Subcutaneous adipose tissue (tissue), 4 donors: ENCODE measurements around the gene DCP2. TPM values are rescaled to one million over a fixed set of nuclear protein-coding genes. Genes with fewer than 3 reads are reported as not detected.

Source experiments
- CTCF ChIP-seq: fragments of 450-650 bp; IDR thresholded peaks from one replicate; pipeline ENCODE4 v1.5.1; 2016; ENCODE audit warnings: low read depth, mild to moderate bottlenecking, control low read depth, antibody characterized with exemption, moderate library complexity
- total RNA-seq, 4 donors: library from RNA; depleted of rRNA; stranded (reverse); fragments of >200 nt; gene quantifications; one replicate each; pipeline ENCODE4 v1.1.0, GENCODE V29; 2016

Gene DCP2
- total RNA-seq, 4 donors from 2014 or later, result 36.2 to 55.9 (median 36.7) TPM

DNA sequence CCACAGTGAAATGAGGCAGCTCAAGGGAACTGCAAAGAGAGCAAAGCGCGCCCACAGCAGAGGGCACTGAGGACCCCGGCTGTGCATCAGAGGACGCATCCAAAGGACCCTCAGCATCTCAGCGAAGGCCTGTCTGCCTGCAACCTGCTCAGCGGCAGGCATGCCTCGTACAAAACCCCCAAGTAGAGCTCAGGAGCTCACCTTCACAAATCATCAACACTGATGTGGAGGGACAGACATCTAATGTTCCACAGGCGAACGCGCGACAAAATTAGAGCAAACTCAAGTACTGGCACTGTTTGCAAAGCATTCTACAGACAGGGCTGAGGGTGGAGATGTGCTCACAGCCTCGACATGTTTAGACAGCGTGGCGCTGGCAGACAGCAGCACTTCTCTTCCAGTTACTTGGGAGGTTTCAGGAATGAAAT, 81.0 kb downstream of the DCP2 start:
- no peak for TF ChIP-seq CTCF

DNA sequence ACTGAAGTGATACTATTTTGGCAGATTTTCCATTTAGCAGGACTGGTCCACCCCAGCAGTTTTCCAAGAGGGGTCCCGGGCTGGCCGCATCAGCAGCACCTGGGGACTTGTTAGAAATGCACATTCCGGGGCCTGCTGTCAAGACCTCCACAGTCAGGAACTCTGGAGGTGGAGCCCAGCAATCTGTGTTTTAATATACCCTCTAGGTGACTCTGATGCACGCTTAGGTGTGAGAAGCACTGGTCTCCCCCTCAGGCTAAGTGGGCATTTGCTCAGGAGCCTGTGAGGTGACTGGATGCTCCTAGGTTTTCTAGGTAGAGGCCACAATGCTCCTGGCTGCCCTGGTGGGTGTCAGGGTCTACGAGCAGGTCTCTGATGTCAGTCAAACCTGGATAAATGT, 81.7 kb downstream of the DCP2 start:
- TF ChIP-seq CTCF, result no peak

DNA sequence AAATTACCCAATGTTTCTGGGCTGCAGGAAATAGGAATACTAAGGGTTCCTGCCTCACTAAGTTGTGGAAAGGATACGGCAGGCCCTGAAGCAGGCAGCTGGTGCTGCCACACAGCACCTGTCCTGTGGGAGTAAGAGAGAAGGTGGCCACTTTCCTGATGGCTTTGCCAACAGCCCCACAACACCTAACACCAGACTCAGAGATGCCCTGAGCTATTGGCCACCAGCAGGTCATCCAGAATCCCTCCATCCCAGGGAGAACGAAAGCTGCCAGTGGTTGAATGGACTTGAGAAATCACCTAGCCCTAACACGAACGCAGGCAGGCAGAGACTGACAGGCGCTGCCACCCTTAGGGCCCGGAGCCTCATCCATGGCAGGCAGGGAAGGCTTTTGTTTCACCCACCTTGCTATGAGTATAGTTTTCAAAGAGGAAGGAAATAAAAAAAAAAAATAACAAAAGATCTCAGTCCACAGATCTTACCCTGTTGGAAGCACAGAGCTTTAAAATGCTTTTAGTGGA, 82.2 kb downstream of the DCP2 start:
- TF ChIP-seq CTCF, result no peak

- no peak for TF ChIP-seq CTCF
These were observed 82.8 kb downstream of the DCP2 start for GRCh38 chr5:113059232-113060040.

DNA sequence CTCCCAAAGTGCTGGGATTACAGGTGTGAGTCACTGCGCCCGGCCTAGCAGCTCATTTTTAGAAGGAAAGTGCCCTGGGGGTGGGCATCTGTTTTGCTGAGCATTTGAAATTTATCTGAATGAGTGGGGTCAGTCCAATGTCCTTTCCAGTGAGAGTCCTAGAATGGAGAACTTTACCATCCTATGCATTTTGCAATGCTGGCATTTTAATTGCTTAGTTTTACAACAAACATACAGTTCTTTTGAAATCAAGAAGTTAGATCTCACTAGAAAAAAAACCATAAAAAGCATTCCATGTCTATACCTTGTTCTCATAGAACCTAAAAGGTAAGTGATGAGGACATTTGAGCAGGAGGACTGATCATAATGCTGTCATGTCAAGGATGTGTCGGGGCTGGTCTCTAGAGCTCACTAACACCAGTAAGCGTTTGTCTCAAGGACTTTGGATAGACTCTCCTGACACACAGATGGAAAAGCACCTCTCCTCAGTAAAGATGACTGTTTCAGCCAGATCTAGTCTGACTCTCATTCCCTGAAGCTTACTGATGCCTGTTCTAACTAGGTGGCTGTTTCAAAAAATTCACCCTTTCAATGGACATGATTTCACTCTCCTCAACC, 83.9 kb downstream of the DCP2 start:
- TF ChIP-seq CTCF, result no peak

GRCh38 chr5:113061846-113062780, 85.5 kb downstream of the DCP2 start:
- TF ChIP-seq CTCF, result no peak
